Esophagus squamous epithelium (tissue), 4 donors: ENCODE measurements around the gene USF2.

Experiments
- POLR2A ChIP-seq, 4 donors: fragments of 450-650 bp; IDR thresholded peaks; one replicate each; pipeline ENCODE4 v1.6.1; 2017; ENCODE audit warnings: antibody characterized with exemption in 4 of 4, mild to moderate bottlenecking in 4 of 4, moderate library complexity in 3 of 4
- TF ChIP-seq, protein P1 (sequence below), 6 experiments: fragments of 450-650 bp in 4 of 6; fragments of 200-600 bp in 2 of 6; sonication (generic) in 2 of 6; IDR thresholded peaks; one replicate each; pipeline ENCODE4 v1.5.1; 2016 to 2019; ENCODE audit warnings: antibody characterized with exemption in 6 of 6, mild to moderate bottlenecking in 4 of 6, moderate library complexity in 4 of 6

- TF ChIP-seq, protein P1, sequence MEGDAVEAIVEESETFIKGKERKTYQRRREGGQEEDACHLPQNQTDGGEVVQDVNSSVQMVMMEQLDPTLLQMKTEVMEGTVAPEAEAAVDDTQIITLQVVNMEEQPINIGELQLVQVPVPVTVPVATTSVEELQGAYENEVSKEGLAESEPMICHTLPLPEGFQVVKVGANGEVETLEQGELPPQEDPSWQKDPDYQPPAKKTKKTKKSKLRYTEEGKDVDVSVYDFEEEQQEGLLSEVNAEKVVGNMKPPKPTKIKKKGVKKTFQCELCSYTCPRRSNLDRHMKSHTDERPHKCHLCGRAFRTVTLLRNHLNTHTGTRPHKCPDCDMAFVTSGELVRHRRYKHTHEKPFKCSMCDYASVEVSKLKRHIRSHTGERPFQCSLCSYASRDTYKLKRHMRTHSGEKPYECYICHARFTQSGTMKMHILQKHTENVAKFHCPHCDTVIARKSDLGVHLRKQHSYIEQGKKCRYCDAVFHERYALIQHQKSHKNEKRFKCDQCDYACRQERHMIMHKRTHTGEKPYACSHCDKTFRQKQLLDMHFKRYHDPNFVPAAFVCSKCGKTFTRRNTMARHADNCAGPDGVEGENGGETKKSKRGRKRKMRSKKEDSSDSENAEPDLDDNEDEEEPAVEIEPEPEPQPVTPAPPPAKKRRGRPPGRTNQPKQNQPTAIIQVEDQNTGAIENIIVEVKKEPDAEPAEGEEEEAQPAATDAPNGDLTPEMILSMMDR (IDR thresholded peaks at IDR 0.05) = no peak
- TF ChIP-seq POLR2A (IDR thresholded peaks at IDR 0.05) = no peak
Observed at GRCh38 chr19:35279985-35280821, 11.4 kb downstream of the USF2 start.
